HG03045 (cell line): Measurements from ENCODE around the gene ASIC5.
A peak's percentile ranks its signal among the peaks of the same experiment; 100 is the strongest.
"Not testable (repeated sequence)": the region's sequence is repeated elsewhere in the genome, so short reads cannot be mapped to it uniquely, and the experiment has no call there.

Experiments
- ATAC-seq: cut with Tn5 transposase; IDR thresholded peaks from one replicate; pipeline ENCODE4 v1.9.1; 2021; ENCODE audit warnings: mild to moderate bottlenecking, moderate library complexity; ENCODE audit not compliant: unreplicated experiment

Gene ASIC5

DNA sequence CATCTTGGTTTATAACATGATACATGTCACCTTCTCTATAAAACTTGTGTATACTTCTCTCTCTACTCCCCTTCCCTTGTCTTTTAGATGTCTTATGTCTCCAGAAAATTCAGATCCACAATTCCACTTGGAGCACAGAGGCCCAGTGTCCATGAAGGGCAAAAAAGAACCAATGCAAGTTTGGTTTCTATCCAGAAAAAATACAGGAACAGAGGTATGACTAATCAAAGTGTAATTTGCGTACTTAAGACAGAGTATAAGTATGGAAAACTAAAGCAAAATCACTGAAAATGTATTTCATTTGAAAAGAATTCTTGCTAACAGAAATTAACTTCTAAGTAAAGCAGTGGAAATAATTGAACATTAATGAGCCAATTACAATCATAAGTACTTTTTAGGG lies 61.1 kb downstream of the ASIC5 start:
- ATAC-seq: no peak

DNA sequence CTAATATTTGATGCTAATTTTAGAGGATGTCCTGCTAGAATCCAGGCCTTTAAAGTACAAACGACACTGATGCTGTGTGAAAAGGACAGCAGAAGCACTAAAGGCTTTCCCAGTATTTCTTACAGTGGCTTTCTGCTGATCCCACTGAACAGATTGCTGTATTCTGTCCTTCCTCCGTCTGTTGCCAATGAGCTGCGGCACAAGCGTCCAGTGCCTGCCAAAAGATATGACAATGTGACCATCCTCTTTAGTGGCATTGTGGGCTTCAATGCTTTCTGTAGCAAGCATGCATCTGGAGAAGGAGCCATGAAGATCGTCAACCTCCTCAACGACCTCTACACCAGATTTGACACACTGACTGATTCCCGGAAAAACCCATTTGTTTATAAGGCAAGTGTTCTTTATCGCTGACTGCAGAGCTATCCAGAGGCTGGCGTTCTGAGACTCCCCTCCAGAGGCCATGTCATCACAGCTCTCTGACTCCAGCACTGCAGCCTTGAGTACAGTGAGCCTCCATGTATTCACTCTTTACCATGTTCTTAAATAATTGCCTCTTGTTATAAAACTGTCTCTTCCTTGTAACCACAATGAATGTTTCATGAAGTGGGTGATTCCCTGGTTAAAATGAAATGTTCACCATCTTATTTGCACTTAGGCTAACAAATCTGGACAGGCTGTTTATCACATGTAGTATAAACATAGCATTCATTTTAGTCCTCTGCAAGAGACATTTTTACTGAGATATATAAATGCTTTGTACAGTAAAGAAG lies 63.7 kb downstream of the ASIC5 start:
- ATAC-seq: no peak

DNA sequence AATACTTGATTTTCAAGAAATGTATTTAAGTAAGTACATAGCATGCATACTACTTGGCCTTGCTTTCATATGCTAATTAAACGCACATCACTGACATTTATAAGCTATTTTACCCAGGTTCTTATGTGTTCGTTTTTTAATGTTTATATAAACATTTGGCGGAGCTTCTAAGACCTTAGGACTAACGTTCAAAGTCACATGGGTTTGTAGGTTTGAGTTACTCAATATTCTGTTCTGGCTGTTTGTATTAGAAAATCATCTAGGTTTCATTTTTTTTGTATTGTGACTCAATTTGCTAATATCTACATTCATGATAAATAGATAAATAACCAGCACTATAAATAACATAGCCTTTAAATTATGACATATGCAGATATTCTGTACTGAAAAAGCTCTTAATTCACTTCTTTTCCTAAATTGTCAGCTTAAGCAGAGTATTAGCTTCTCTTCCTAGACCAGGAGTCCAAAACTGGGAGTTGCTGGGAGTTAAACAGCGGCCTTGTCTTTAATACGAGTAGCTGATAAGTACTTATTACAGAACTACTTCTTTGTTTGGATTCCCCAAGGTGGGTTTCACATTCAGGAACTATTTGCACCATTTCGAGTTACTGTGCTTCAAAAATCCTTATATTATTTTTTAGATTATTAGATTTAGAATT lies 65.3 kb downstream of the ASIC5 start:
- no peak for ATAC-seq

DNA sequence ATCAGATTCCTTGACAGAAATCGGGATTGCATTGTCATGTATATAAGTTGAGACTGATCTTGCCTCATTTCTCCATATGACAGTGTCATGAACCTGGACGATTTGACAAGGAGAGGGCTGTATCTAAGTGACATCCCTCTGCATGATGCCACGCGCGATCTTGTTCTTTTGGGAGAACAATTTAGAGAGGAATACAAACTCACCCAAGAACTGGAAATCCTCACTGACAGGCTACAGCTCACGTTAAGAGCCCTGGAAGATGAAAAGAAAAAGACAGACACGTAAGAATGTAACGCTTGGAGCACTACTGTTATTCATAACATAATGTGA lies 66.3 kb downstream of the ASIC5 start:
- ATAC-seq: no peak

DNA sequence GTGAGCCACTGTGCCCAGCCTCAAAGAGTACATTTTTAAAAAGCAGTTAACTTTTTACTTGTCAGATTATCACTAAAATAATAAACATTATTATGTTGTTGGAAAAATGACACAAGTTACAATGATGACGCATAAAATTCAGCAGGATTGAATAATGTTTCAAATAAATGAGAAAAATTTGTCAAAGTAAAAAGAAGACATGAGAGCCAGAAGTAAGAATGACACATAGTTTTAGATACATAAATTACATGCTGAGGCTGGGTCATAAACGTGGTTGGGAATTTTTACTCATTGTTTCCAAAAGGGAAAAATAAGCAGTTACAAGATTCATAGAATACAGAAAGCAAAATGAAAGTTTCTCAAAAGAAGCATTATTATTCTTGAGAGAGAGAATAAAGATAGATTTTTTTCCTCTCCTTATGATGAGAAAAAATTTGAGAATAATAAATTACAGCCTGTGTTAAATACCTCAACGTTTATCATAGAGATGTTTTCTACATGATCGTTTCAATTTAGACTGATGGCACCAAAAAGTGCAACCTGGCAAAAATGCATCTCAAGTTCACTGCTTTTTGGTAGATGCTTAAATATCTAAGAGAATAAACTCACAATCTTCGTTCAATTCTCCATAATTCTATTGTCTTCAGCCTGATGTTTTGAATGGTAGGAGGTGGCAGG lies 66.8 kb downstream of the ASIC5 start:
- no peak for ATAC-seq

DNA sequence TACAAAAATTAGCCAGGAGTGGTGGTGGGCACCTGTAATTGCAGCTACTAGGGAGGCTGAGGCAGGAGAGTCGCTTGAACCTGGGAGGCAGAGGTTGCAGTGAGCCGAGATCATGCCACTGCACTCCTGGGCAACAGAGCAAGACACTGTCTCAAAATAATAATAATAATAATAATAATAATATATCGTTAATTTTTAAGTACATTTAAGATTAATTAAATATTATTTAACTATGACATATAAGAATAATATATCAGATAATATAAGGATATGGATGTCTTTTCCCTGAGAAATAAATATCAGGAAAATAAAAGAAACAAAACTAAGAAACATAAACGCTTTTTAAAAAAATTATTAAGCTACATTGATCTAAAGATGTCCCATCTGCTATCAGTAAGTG lies 68.5 kb downstream of the ASIC5 start:
- ATAC-seq: not testable (repeated sequence)

DNA sequence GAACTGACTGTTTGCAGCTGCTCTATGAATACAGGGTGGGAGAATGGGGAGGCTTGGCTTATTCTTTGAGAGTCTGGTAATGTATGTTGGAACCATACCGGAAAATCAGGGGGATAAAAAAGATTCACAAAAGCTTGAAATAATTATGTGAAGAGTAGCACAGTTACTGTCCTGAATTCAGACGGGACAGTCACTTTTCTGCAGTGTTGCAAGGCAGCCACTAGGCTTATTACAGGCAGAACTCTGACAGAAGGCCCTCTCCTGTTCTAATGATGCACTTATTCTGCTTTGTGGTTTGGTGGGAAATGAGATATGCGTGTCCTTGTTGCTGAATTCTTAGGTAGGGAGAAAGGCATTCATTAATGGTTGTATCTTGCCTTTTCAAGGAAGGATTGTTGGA lies 70.1 kb downstream of the ASIC5 start:
- no peak for ATAC-seq

DNA sequence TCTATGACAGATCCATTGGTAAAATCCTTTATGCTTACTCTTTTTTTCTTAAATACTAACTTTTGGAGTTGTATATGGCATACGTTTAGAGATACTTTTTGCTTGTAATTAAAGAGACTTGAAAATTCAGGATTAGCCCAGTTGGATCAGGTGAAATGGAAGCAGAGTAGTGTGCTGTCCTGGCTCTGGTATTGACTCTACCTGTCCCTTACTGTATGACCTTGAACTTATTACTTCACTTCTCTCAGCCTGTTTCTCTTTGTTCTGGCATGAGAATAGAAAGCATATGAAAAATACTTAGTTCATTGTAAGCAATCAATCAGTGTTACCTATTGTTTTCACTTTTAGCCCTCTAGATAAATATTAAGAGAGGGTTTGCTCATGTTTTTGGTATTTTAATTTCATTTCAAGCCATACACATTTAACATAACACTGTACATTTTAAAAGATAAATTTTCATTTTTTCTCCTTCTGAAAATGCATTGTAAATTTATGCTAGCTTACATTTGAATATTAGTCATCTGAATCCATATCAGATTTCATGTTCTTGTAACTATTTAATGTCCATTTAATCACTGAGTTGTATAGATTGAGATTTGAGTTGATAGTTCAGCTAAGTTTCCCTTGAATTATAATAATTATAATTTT lies 71.4 kb downstream of the ASIC5 start:
- no peak for ATAC-seq

DNA sequence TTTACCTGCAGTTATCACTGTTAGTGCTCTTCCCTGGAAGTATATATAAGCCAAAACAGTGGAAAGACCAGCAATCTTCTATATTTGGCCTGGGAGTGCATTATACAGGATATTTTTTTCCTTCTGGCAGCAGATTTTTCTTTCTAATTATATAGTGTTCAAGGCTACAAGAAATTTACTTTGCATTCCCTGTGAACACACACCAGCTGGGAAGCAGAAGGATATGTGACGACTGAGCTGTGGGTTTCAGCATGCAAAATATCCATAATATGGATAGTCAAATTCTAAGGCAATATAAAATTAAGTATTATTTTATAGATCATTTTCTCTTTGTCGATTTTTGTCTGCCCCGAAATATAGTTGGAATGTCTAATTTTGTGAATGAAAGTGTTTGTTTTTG lies 76.1 kb downstream of the ASIC5 start:
- no peak for ATAC-seq

DNA sequence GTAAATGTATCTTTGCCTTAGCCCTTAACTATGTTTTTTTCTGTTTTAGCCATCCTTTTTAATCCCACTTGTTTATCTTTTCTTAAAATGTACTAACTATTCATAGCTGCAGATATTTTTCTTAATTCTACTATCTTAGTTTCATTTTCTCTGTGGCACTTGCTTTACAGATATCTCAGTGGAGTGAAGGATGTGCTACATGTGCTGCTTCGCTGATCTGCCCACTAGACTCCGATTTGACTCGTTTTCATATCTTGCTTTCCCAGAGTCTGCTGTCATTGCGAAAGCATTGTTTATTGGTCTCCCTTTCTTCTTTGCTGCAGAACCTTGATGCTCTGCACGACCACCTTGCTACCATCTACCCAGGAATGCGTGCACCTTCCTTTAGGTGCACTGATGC lies 76.7 kb downstream of the ASIC5 start:
- ATAC-seq: no peak

DNA sequence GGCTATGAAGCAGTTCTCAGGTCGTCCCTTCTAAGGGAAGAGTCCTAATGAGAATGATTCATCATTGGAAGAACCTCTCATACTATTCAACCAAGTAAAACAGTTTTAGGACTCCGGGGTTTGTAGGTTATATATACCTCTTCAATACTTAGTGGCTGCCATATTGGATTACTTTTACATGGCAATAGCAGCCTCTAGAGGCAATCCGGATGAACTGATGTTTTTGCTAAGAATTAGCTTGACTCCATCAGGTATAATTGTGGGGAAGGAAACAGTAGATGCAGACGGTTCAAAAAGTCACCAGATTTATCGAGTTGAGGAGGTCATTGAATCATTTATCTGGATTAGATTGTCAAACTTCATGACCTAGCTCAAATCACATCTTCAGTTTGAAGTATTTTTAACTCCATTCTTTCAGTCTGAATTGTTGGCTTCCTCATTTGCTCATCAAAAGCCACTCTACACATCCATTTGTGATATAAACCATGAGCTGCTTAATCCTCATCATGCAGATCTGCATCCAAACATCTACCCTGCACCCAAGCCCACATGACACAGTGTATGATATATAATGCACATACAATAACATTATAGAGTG lies 78.9 kb downstream of the ASIC5 start:
- ATAC-seq: peak; percentile 96

DNA sequence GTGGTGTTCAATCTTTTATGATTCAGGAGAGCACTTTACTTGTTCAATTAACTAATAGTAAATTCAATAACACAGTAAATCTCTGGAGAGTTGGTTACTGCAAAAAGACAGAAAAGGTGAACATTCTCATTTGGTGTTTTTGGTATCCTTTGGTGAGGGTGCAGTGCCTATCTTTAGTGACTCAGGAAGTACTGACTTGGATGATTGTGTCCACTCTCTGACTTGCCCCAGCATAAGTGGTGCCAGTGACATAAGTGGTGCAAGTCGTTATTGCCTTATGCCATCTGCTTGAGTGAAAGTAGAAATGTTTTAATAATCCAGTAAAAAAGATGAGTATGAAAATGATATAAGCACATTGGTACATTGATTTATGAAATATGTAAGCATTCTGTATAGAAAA lies 80.2 kb downstream of the ASIC5 start:
- ATAC-seq: no peak

DNA sequence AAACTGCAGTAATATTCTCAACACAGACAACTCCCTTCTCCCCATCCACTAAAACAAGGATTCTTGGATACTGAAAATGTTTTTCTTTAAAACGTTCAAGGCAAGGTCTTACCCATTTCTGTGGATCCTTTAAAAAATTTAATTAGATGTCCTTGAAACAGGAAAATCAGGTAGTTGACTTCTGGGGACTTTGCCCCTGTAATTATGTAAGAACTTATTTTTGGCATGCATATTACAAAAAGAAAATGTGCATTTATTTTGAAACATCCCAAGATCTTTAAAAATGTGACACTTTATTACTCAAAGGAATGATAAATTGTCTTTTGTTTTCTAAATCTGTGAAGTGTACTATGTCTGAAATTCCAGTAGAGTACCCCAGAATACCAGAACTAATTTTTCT lies 81.4 kb downstream of the ASIC5 start:
- ATAC-seq: no peak

DNA sequence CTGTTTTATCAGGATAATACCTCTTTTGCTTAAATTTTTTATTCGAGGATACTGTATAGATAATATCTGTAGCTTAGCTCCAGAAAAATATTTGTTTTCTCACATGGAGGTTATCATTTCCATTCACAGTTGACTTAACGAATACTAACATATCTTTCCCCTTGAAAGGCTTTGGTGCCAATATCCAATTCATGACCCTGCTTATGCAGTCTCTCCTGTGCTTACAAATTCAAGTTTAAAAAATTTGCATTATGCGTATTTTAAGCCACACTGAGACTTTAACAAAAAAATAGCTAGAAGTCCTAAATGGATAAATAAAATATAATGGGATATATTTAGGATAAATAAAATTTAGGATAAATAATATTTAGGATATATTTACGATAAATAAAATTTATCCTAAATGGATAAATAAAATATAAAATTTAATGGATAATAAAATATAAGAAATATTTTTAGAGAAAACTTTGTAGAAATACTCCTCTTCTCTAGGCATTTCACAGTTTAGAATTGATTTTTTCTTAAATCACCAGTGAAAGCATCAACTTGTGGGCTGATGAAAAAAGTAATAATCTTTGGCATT lies 84.7 kb downstream of the ASIC5 start:
- no peak for ATAC-seq

DNA sequence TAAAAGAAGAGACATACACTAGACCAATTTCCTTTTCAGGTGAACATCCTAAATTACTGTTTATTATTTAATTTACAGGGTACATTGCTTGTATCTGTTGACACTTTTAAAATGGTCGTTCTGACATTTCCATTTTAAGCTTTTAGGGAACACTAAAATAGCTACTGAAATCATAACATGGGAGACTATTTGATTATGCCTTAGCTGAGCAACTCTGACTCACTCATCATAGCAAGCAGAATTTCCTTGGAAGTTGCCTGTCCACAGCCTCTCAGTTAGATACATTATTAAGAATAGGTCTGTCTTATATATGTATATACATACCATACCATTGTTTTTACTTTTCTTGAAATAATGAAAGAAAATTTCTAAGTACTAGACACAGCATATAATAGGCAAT lies 85.3 kb downstream of the ASIC5 start:
- ATAC-seq: no peak
